A673 (cell line): ENCODE measurements around the gene SUN5. TPM values are rescaled to one million over a fixed set of nuclear protein-coding genes. Genes with fewer than 3 reads are reported as not detected.

Experiments used
- BruUV-seq: library from RNA; stranded (reverse); fragments of 400-500 nt; replicated peaks from 2 replicates; lab custom pipeline; 2021; lab: Mats Ljungman, UMichigan
- CTCF ChIA-PET: fragments of 300-600 bp; sonication (Branson Sonifier 250); formaldehyde crosslinking; loops from one replicate; lab custom pipeline; 2022; ENCODE audit warnings: antibody characterized with exemption; lab: Charles Lee
- POLR2A ChIA-PET: fragments of 300-600 bp; sonication (Branson Sonifier 250); formaldehyde crosslinking; loops from one replicate; lab custom pipeline; 2022; ENCODE audit warnings: antibody characterized with exemption; ENCODE audit not compliant: low non-redundant PET; lab: Charles Lee
- DNase-seq: peaks from one replicate; pipeline ENCODE4 v3.0.0-alpha.2; 2015; ENCODE audit warnings: low spot score
- H3K27ac ChIP-seq: fragments of 200-600 bp; sonication (generic); 2 replicates; pipeline ENCODE4 v1.5.1; 2016; ENCODE audit warnings: mixed run types, low read depth, mild to moderate bottlenecking, mixed read lengths, antibody characterized with exemption, low read length; ENCODE audit not compliant: poor library complexity, severe bottlenecking
- H3K27me3 ChIP-seq: fragments of 200-600 bp; sonication (generic); replicated peaks from 2 replicates; pipeline ENCODE4 v1.6.1; 2017; ENCODE audit warnings: mixed run types, low read depth, mild to moderate bottlenecking, mixed read lengths, antibody characterized with exemption, low read length; ENCODE audit not compliant: insufficient read depth, poor library complexity
- H3K36me3 ChIP-seq: fragments of 200-600 bp; sonication (generic); 2 replicates; pipeline ENCODE4 v1.6.1; 2016; ENCODE audit warnings: mixed run types, mild to moderate bottlenecking, mixed read lengths, antibody characterized with exemption, low read length; ENCODE audit not compliant: insufficient read depth, poor library complexity, severe bottlenecking
- H3K4me1 ChIP-seq: fragments of 200-600 bp; sonication (generic); 2 replicates; pipeline ENCODE4 v1.6.1; 2017; ENCODE audit warnings: mixed run types, mild to moderate bottlenecking, mixed read lengths, antibody characterized with exemption, low read length; ENCODE audit not compliant: insufficient read depth, poor library complexity, severe bottlenecking
- H3K4me3 ChIP-seq: fragments of 200-600 bp; sonication (generic); 2 replicates; pipeline ENCODE4 v1.5.1; 2016; ENCODE audit warnings: low read depth, mixed run types, mild to moderate bottlenecking, mixed read lengths, low read length; ENCODE audit not compliant: poor library complexity, severe bottlenecking
- H3K9me3 ChIP-seq: fragments of 200-600 bp; sonication (generic); 2 replicates; pipeline ENCODE4 v1.6.1; 2016; ENCODE audit warnings: mixed run types, low read depth, mild to moderate bottlenecking, mixed read lengths, antibody characterized with exemption, low read length; ENCODE audit not compliant: poor library complexity, severe bottlenecking
- EZH2 ChIP-seq: fragments of 200-600 bp; sonication (generic); IDR thresholded peaks from 2 replicates; pipeline ENCODE4 v1.6.1; 2017; ENCODE audit warnings: borderline replicate concordance, low read depth, mild to moderate bottlenecking, mixed read lengths, antibody characterized with exemption, low read length; ENCODE audit not compliant: poor library complexity, severe bottlenecking
- intact Hi-C: fragments of 100-400 bp; cut with micrococcal nuclease; formaldehyde crosslinking; loops from one replicate; pipeline ENCODE4 v1.10.0; 2022; ENCODE audit not compliant: unreplicated experiment
- total RNA-seq: library from RNA; stranded (reverse); gene quantifications from 2 replicates; pipeline ENCODE4 v1.2.3, GENCODE V29; 2021
- TF ChIP-seq, protein P1 (sequence below): fragments of 300-800, 200-600 bp; sonication (generic); conservative IDR thresholded peaks from 2 replicates; pipeline ENCODE4 v1.5.1; 2017; ENCODE audit warnings: low read depth, mild to moderate bottlenecking, antibody characterized with exemption, low read length, moderate library complexity, mixed read lengths

SUN5 gene
- total RNA-seq, 1 experiment from 2014 or later, result not detected

DNA sequence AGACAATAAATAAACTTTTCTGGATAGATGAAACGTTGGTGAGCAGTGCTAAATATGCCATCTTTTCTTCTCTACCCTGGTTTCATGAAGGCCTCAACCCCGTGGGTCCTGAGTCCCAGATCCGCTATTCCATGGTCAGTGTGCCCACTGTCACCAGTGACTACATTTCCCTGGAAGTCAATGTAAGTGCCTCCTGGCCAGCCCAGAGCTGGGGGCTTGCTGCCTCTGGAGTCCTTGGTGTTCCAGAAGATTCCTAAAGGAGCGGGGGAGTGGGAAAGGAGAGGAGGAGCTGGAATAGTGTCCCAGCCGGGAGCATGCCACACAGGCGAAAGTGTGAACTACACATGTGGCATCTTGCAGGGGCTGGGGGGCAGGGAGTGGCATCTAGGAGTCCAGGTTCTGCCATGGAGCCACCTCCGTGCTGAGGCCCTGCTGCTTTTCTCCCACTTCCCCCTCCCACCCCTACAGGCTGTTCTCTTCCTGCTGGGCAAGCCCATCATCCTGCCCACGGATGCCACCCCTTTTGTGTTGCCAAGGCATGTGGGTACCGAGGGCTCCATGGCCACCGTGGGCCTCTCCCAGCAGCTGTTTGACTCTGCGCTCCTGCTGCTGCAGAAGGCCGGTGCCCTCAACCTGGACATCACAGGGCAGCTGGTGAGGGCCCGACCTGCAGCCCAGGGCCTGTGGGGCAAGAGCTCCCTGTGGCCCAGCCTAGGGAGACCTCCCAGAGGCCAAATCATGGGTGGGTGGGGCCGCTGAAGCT is 14.1 kb upstream of the SUN5 start:
- H3K27me3 ChIP-seq, result peaks cover 36% of the 10 kb centered on the region
- no peak for TF ChIP-seq EZH2
- TF ChIP-seq, protein P1, sequence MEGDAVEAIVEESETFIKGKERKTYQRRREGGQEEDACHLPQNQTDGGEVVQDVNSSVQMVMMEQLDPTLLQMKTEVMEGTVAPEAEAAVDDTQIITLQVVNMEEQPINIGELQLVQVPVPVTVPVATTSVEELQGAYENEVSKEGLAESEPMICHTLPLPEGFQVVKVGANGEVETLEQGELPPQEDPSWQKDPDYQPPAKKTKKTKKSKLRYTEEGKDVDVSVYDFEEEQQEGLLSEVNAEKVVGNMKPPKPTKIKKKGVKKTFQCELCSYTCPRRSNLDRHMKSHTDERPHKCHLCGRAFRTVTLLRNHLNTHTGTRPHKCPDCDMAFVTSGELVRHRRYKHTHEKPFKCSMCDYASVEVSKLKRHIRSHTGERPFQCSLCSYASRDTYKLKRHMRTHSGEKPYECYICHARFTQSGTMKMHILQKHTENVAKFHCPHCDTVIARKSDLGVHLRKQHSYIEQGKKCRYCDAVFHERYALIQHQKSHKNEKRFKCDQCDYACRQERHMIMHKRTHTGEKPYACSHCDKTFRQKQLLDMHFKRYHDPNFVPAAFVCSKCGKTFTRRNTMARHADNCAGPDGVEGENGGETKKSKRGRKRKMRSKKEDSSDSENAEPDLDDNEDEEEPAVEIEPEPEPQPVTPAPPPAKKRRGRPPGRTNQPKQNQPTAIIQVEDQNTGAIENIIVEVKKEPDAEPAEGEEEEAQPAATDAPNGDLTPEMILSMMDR, result no peak
- H3K4me1 ChIP-seq, result no peaks in the 10 kb centered on the region
- no peaks in the 10 kb centered on the region for H3K36me3 ChIP-seq
- POLR2A ChIA-PET, result no interaction called here
- CTCF ChIA-PET, result no interaction called here
- H3K4me3 ChIP-seq, result no peak overlapping the region
- BruUV-seq, result no TSS peak
- H3K27ac ChIP-seq, result no peak overlapping the region
- no peak for DNase-seq
- no peaks in the 10 kb centered on the region for H3K9me3 ChIP-seq
- intact Hi-C loops, result no loop called here

DNA sequence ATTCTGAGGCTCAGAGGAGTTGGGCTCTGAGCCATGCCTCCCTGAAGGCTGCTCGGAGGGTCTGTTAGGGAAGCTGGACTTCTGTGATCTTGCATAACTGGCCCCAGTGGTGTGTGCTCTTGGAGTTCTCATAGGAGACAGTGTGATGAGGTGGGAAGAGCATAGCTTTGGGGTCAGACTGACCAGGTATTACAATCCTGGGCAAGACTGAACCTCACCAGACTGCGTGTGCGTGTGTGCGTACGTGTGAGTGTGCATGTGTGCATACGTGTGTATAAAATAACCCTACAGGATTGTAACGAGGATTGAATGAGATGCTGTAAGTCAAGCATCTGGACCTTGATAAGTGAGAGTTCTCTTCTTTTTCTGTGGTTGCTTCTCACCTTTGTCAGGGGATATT is 13.3 kb upstream of the SUN5 start:
- intact Hi-C loops, result no loop called here
- BruUV-seq, result no TSS peak
- no peak for DNase-seq
- POLR2A ChIA-PET, result no interaction called here
- no peak overlapping the region for H3K4me3 ChIP-seq
- H3K4me1 ChIP-seq, result no peaks in the 10 kb centered on the region
- H3K27ac ChIP-seq, result no peak overlapping the region
- no peaks in the 10 kb centered on the region for H3K36me3 ChIP-seq
- H3K27me3 ChIP-seq, result peaks cover 42% of the 10 kb centered on the region
- TF ChIP-seq EZH2, result no peak
- TF ChIP-seq, protein P1, result no peak
- CTCF ChIA-PET, result no interaction called here
- no peaks in the 10 kb centered on the region for H3K9me3 ChIP-seq

DNA sequence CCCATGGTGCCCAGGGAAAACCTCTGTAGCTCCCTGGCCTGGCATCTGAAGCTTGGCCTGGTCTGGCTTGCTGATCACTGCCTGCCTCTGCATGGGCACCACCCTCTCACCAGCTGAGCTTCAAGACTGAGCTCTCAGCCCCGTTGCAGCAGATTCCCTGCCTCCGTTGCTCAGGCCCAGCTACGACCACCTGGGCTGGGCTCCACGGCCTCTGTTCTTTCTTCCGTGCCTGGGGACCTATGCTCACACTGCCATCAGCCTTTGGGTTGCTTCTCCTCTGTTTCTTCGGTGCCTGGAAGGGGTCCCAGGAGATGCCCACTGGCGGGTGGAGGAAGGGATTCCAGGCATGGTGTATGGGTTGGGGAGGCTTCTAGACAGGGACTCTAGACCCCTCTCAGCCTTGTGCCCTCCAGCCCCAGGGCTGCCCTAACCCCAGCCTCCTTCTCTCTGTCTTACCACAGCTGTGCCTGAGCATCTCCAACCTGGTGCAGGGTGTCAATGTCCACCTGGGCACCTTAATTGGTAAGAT is 12.4 kb upstream of the SUN5 start:
- Histone ChIP-seq H3K27ac (no peak overlapping the region), H3K4me3 (no peak overlapping the region), H3K4me1 (no peaks in the 10 kb centered on the region), H3K9me3 (no peaks in the 10 kb centered on the region), H3K27me3 (peaks cover 50% of the 10 kb centered on the region), H3K36me3 (no peaks in the 10 kb centered on the region)
- BruUV-seq, result no TSS peak
- no peak for TF ChIP-seq EZH2
- ChIA-PET CTCF (no interaction called here), POLR2A (no interaction called here)
- DNase-seq, result no peak
- intact Hi-C loops, result no loop called here
